HG03460 (cell line): ENCODE results near the gene PRKAR1A.
"Not testable (repeated sequence)": the region's sequence is repeated elsewhere in the genome, so short reads cannot be mapped to it uniquely, and the experiment has no call there.

Experiments
- ATAC-seq: cut with Tn5 transposase; IDR thresholded peaks from one replicate; pipeline ENCODE4 v1.9.1; 2021; ENCODE audit not compliant: unreplicated experiment

PRKAR1A gene

GRCh38 chr17:68512247-68512959, at the start of gene PRKAR1A:
PRKAR1A (plus strand) TSS chr17:68512430; CDS start chr17:68515400, 2,970 bp downstream.
- ATAC-seq = peak; percentile 87

- ATAC-seq = no peak
Measured at GRCh38 chr17:68463211-68464019, 48.8 kb upstream of the PRKAR1A start.

GRCh38 chr17:68468334-68468733, 43.9 kb upstream of the PRKAR1A start:
- ATAC-seq = no peak

- no peak for ATAC-seq
Measured at GRCh38 chr17:68468788-68469187, 43.4 kb upstream of the PRKAR1A start.

GRCh38 chr17:68470961-68471360, 41.3 kb upstream of the PRKAR1A start:
- ATAC-seq = no peak

GRCh38 chr17:68480885-68481284, 31.3 kb upstream of the PRKAR1A start:
- no peak for ATAC-seq

GRCh38 chr17:68482576-68483041, 29.6 kb upstream of the PRKAR1A start:
- ATAC-seq = no peak

GRCh38 chr17:68484458-68484857, 27.8 kb upstream of the PRKAR1A start:
- ATAC-seq = no peak

- no peak for ATAC-seq
Measured at GRCh38 chr17:68489919-68490318, 22.3 kb upstream of the PRKAR1A start.

- ATAC-seq = no peak
Measured at GRCh38 chr17:68491381-68492231, 20.6 kb upstream of the PRKAR1A start.

- ATAC-seq = not testable (repeated sequence)
Measured at GRCh38 chr17:68492394-68493054, 19.7 kb upstream of the PRKAR1A start.

GRCh38 chr17:68495081-68495480, 17.1 kb upstream of the PRKAR1A start:
- no peak for ATAC-seq

- peak; percentile 95 for ATAC-seq
Measured at GRCh38 chr17:68497885-68498319, 14.3 kb upstream of the PRKAR1A start.

GRCh38 chr17:68498479-68499326, 13.5 kb upstream of the PRKAR1A start:
- peak; percentile 29 for ATAC-seq

GRCh38 chr17:68499587-68499986, 12.6 kb upstream of the PRKAR1A start:
- ATAC-seq = no peak

GRCh38 chr17:68501074-68501473, 11.2 kb upstream of the PRKAR1A start:
- no peak for ATAC-seq

GRCh38 chr17:68505951-68506350, 6.3 kb upstream of the PRKAR1A start:
- ATAC-seq = no peak

- no peak for ATAC-seq
Measured at GRCh38 chr17:68507576-68507975, 4.7 kb upstream of the PRKAR1A start.

GRCh38 chr17:68509141-68510057, 2.8 kb upstream of the PRKAR1A start:
- no peak for ATAC-seq
